HepG2 (cell line): ENCODE data around the gene TRIM66. TPM values are rescaled to one million over a fixed set of nuclear protein-coding genes. Genes with fewer than 3 reads are reported as not detected.
A peak's percentile ranks its signal among the peaks of the same experiment; 100 is the strongest.

ENCODE experiments used
- ATF7 ChIP-seq, 2 experiments: fragments of 450-650 bp in 1 of 2; sonication (generic) in 1 of 2; formaldehyde crosslinking in 1 of 2; IDR thresholded peaks; 2 replicates each; pipeline versions ENCODE4 v1.4.0 to v1.6.1; 2016 to 2020; ENCODE audit warnings: antibody characterized with exemption in 1 of 2, mild to moderate bottlenecking in 1 of 2, missing genetic modification reagents in 1 of 2
- ESRRA ChIP-seq: sonication (generic); formaldehyde crosslinking; IDR thresholded peaks from 2 replicates; pipeline ENCODE4 v1.5.1; 2020; ENCODE audit warnings: mild to moderate bottlenecking, low read depth, missing genetic modification reagents
- ETV5 ChIP-seq: IDR thresholded peaks from 2 replicates; pipeline ENCODE4 v1.6.1; 2018; ENCODE audit warnings: missing biosample characterization, missing genetic modification reagents, inconsistent platforms, borderline replicate concordance
- GABPA ChIP-seq, 2 experiments: IDR thresholded peaks; 2 replicates each; pipeline ENCODE4 v1.6.1; 2011 to 2016; ENCODE audit warnings: low read depth in 2 of 2, low read length in 1 of 2, missing biosample characterization in 1 of 2, missing genetic modification characterization in 1 of 2
- HNRNPUL1 ChIP-seq: fragments of 200-400 bp; formaldehyde crosslinking; IDR thresholded peaks from 2 replicates; pipeline ENCODE4 v1.6.1; 2017; ENCODE audit warnings: low read depth, mild to moderate bottlenecking, low read length, moderate library complexity
- POLR2AphosphoS5 ChIP-seq: IDR thresholded peaks from 2 replicates; pipeline ENCODE4 v1.6.1; 2012; ENCODE audit warnings: low read depth, low read length
- RNF2 ChIP-seq: fragments of 450-650 bp; conservative IDR thresholded peaks from 2 replicates; pipeline ENCODE4 v1.6.1; 2016; ENCODE audit warnings: low read depth
- SALL1 ChIP-seq: sonication (generic); formaldehyde crosslinking; IDR thresholded peaks from 2 replicates; pipeline ENCODE4 v1.8.0; 2022; ENCODE audit warnings: mild to moderate bottlenecking, missing genetic modification reagents
- SUZ12 ChIP-seq: fragments of 150-350 bp; IDR thresholded peaks from 2 replicates; pipeline ENCODE4 v1.6.1; 2014; ENCODE audit warnings: low read depth, low read length
- ZFY ChIP-seq: sonication (generic); formaldehyde crosslinking; IDR thresholded peaks from 2 replicates; pipeline ENCODE4 v1.4.0; 2020; ENCODE audit warnings: missing genetic modification reagents
- ZMYM4 ChIP-seq: sonication (generic); formaldehyde crosslinking; IDR thresholded peaks from 2 replicates; pipeline ENCODE4 v1.8.1; 2023; ENCODE audit warnings: mild to moderate bottlenecking, missing genetic modification reagents
- ZNF572 ChIP-seq: sonication (generic); formaldehyde crosslinking; IDR thresholded peaks from 2 replicates; pipeline ENCODE4 v1.5.1; 2020; ENCODE audit warnings: mild to moderate bottlenecking, missing genetic modification reagents
- ZNF605 ChIP-seq: sonication (generic); formaldehyde crosslinking; IDR thresholded peaks from 2 replicates; pipeline ENCODE4 v1.8.0; 2022; ENCODE audit warnings: mild to moderate bottlenecking, missing genetic modification reagents
- ZSCAN25 ChIP-seq: sonication (generic); formaldehyde crosslinking; IDR thresholded peaks from 2 replicates; pipeline ENCODE4 v1.8.0; 2022; ENCODE audit warnings: mild to moderate bottlenecking, missing genetic modification reagents
- polyA plus RNA-seq, 8 experiments: library from polyadenylated mRNA; depleted of rRNA in 3 of 8; stranded (reverse) in 7 of 8; unstranded in 1 of 8; fragments of >200 nt; fragmentation: Illumina TruSeq in 4 of 8; extraction: Trizol in 4 of 8; gene quantifications; 2 replicates each; pipeline versions ENCODE4 v1.2.1 to v1.2.3, GENCODE V29; 2011 to 2016; ENCODE audit warnings: low read depth in 4 of 8, missing spikeins in 1 of 8, mixed read lengths in 1 of 8; ENCODE audit not compliant: insufficient read depth in 1 of 8
- total RNA-seq, 5 experiments: library from RNA; depleted of rRNA; stranded (reverse); fragments of >200 nt; fragmentation: Illumina TruSeq; extraction: Trizol; gene quantifications; 2 replicates each; pipeline ENCODE4 v1.2.3, GENCODE V29; 2016; ENCODE audit warnings: low read depth in 1 of 5
- TF ChIP-seq, protein P1 (sequence below): sonication (generic); formaldehyde crosslinking; IDR thresholded peaks from 2 replicates; pipeline ENCODE4 v1.8.0; 2022; ENCODE audit warnings: mild to moderate bottlenecking, missing genetic modification reagents, borderline replicate concordance
- TF ChIP-seq, protein P2 (sequence below): IDR thresholded peaks from 2 replicates; pipeline ENCODE4 v1.6.1; 2012; ENCODE audit warnings: low read length, improper control_type of control experiment
- TF ChIP-seq, protein P3 (sequence below): sonication (generic); formaldehyde crosslinking; IDR thresholded peaks from 2 replicates; pipeline ENCODE4 v1.4.0; 2020; ENCODE audit warnings: mild to moderate bottlenecking, missing genetic modification reagents

Gene TRIM66
- total and polyA plus RNA-seq, 2 of the 13 experiments (the other 11 are each of a cell fraction or from before 2014, with no cell fraction given) = 4.9 to 6.1 TPM

GRCh38 chr11:8717544-8717875 lies 35.0 kb upstream of the TRIM66 start (continued):
- TF ChIP-seq ZFY (CRISPR knock-in tag) (peak; percentile 58), SALL1 (CRISPR knock-in tag) (peak; percentile 10; the same call in 1 of the 2 replicates), ZNF572 (no peak), ZMYM4 (CRISPR knock-in tag) (no peak), ATF7 (IDR thresholded peaks at IDR 0.05) (no peak), ATF7 (CRISPR knock-in tag; IDR thresholded peaks at IDR 0.05) (no peak), ZSCAN25 (CRISPR knock-in tag) (0 out of 2 replicates have a peak, but pooled peaks have one; percentile 11), POLR2AphosphoS5 (peak; percentile 34; the same call in 1 of the 2 replicates), ZNF605 (CRISPR knock-in tag) (0 out of 2 replicates have a peak, but pooled peaks have one; percentile 29), RNF2 (no peak), ESRRA (CRISPR knock-in tag) (no peak), GABPA (IDR thresholded peaks at IDR 0.05; ENCODE audit: low read depth, low read length) (peak; percentile 60), GABPA (CRISPR knock-in tag; IDR thresholded peaks at IDR 0.05; ENCODE audit: low read depth) (peak; percentile 85), HNRNPUL1 (no peak), SUZ12 (no peak), ETV5 (CRISPR knock-in tag) (peak; percentile 82; the same call in 1 of the 2 replicates)
- TF ChIP-seq, protein P1, sequence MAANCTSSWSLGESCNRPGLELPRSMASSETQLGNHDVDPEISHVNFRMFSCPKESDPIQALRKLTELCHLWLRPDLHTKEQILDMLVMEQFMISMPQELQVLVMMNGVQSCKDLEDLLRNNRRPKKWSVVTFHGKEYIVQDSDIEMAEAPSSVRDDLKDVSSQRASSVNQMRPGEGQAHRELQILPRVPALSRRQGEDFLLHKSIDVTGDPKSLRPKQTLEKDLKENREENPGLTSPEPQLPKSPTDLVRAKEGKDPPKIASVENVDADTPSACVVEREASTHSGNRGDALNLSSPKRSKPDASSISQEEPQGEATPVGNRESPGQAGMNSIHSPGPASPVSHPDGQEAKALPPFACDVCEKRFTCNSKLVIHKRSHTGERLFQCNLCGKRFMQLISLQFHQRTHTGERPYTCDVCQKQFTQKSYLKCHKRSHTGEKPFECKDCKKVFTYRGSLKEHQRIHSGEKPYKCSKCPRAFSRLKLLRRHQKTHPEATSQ (CRISPR knock-in tag) = no peak
- TF ChIP-seq, protein P2, sequence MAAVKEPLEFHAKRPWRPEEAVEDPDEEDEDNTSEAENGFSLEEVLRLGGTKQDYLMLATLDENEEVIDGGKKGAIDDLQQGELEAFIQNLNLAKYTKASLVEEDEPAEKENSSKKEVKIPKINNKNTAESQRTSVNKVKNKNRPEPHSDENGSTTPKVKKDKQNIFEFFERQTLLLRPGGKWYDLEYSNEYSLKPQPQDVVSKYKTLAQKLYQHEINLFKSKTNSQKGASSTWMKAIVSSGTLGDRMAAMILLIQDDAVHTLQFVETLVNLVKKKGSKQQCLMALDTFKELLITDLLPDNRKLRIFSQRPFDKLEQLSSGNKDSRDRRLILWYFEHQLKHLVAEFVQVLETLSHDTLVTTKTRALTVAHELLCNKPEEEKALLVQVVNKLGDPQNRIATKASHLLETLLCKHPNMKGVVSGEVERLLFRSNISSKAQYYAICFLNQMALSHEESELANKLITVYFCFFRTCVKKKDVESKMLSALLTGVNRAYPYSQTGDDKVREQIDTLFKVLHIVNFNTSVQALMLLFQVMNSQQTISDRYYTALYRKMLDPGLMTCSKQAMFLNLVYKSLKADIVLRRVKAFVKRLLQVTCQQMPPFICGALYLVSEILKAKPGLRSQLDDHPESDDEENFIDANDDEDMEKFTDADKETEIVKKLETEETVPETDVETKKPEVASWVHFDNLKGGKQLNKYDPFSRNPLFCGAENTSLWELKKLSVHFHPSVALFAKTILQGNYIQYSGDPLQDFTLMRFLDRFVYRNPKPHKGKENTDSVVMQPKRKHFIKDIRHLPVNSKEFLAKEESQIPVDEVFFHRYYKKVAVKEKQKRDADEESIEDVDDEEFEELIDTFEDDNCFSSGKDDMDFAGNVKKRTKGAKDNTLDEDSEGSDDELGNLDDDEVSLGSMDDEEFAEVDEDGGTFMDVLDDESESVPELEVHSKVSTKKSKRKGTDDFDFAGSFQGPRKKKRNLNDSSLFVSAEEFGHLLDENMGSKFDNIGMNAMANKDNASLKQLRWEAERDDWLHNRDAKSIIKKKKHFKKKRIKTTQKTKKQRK = no peak
- TF ChIP-seq, protein P3, sequence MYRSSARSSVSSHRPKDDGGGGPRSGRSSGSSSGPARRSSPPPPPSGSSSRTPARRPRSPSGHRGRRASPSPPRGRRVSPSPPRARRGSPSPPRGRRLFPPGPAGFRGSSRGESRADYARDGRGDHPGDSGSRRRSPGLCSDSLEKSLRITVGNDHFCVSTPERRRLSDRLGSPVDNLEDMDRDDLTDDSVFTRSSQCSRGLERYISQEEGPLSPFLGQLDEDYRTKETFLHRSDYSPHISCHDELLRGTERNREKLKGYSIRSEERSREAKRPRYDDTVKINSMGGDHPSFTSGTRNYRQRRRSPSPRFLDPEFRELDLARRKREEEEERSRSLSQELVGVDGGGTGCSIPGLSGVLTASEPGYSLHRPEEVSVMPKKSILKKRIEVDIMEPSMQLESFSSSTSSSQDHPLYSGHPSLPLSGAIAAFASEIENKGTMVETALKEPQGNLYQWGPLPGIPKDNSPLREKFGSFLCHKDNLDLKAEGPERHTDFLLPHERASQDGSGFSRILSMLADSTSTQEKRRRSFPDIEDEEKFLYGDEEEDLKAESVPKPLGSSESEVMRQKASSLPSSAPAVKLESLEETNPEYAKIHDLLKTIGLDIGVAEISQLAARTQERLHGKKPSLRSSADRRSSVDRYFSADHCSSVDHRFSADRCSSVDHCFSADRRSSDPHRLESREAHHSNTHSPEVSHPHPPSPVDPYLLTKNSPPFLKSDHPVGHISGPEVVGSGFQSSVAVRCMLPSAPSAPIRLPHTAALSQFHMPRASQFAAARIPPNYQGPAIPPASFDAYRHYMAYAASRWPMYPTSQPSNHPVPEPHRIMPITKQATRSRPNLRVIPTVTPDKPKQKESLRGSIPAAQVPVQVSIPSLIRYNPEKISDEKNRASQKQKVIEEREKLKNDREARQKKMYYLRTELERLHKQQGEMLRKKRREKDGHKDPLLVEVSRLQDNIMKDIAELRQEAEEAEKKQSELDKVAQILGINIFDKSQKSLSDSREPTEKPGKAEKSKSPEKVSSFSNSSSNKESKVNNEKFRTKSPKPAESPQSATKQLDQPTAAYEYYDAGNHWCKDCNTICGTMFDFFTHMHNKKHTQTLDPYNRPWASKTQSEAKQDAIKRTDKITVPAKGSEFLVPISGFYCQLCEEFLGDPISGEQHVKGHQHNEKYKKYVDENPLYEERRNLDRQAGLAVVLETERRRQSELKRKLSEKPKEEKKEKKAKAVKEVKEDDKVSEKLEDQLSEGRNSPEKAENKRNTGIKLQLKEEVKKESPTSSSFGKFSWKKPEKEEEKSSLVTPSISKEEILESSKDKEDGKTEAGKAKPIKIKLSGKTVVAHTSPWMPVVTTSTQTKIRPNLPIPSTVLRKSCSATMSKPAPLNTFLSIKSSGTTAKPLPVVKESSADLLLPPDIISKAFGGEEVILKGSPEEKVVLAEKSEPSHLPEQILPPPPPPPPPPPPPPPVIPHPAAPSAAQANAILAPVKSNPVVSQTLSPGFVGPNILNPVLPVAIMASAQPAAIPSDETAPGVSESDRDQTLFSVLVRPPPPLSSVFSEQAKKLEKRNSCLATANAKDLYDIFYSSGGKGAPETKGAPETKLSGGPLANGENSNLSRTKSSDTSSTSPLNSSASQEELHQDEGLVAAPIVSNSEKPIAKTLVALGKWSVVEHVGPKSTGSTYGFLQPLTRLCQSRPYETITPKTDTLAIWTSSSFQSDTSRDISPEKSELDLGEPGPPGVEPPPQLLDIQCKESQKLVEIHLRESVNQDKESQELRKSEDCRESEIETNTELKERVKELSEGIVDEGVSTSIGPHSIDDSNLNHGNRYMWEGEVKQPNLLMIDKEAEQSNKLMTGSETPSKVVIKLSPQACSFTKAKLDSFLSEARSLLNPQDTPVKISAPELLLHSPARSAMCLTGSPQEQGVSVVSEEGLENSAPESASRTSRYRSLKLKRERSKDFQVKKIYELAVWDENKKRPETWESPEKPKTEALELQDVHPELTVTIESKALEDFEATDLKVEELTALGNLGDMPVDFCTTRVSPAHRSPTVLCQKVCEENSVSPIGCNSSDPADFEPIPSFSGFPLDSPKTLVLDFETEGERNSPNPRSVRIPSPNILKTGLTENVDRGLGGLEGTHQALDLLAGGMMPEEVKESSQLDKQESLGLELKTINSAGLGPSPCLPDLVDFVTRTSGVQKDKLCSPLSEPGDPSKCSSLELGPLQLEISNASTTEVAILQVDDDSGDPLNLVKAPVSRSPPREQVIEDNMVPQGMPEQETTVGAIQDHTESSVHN = no peak
